Suprapubic skin (tissue), 4 donors: Measurements from ENCODE around the gene FOXB1. TPM values are rescaled to one million over a fixed set of nuclear protein-coding genes. Genes with fewer than 3 reads are reported as not detected.

Source experiments
- DNase-seq, 2 donors: peaks; one replicate each; pipeline ENCODE4 v3.0.0-alpha.2; 2019; ENCODE audit warnings: low spot score in 2 of 2
- H3K27ac ChIP-seq: fragments of 200-600 bp; sonication (generic); one replicate; pipeline ENCODE4 v1.5.1; 2019
- H3K27me3 ChIP-seq: fragments of 200-600 bp; sonication (generic); one replicate; pipeline ENCODE4 v1.5.1; 2019
- H3K36me3 ChIP-seq: fragments of 200-600 bp; sonication (generic); one replicate; pipeline ENCODE4 v1.5.1; 2019
- H3K4me1 ChIP-seq: fragments of 200-600 bp; sonication (generic); one replicate; pipeline ENCODE4 v1.5.1; 2019
- H3K4me3 ChIP-seq: fragments of 200-600 bp; sonication (generic); one replicate; pipeline ENCODE4 v1.5.1; 2019; ENCODE audit warnings: mild to moderate bottlenecking
- H3K9me3 ChIP-seq: fragments of 200-600 bp; sonication (generic); one replicate; pipeline ENCODE4 v1.5.1; 2019
- CTCF ChIP-seq, 2 donors: fragments of 200-600 bp in 1 of 2; fragments of 450-650 bp in 1 of 2; sonication (generic) in 1 of 2; IDR thresholded peaks; one replicate each; pipeline ENCODE4 v1.5.1; 2016 to 2019; ENCODE audit warnings: antibody characterized with exemption in 2 of 2, mild to moderate bottlenecking in 1 of 2, moderate library complexity in 1 of 2
- EP300 ChIP-seq: sonication (generic); formaldehyde crosslinking; IDR thresholded peaks from one replicate; pipeline ENCODE4 v1.6.1; 2017; ENCODE audit warnings: antibody characterized with exemption
- POLR2A ChIP-seq, 2 donors: fragments of 450-650 bp; IDR thresholded peaks; one replicate each; pipeline ENCODE4 v1.6.1; 2017; ENCODE audit warnings: antibody characterized with exemption in 2 of 2, mild to moderate bottlenecking in 2 of 2, moderate library complexity in 2 of 2
- POLR2AphosphoS5 ChIP-seq, 3 donors: sonication (generic); formaldehyde crosslinking; IDR thresholded peaks; one replicate each; pipeline ENCODE4 v1.6.1; 2017; ENCODE audit warnings: antibody characterized with exemption in 3 of 3
- WGBS: methylation state at CpG from one replicate; pipeline ENCODE4 v1.1.5; 2018; 5-methylcytosine and 5-hydroxymethylcytosine counted together
- total RNA-seq, 4 donors: library from RNA; depleted of rRNA; stranded (reverse); fragments of >200 nt; gene quantifications; one replicate each; pipeline ENCODE4 v1.1.0, GENCODE V29; 2016

Gene FOXB1
- total RNA-seq, 4 donors from 2014 or later = not detected

DNA sequence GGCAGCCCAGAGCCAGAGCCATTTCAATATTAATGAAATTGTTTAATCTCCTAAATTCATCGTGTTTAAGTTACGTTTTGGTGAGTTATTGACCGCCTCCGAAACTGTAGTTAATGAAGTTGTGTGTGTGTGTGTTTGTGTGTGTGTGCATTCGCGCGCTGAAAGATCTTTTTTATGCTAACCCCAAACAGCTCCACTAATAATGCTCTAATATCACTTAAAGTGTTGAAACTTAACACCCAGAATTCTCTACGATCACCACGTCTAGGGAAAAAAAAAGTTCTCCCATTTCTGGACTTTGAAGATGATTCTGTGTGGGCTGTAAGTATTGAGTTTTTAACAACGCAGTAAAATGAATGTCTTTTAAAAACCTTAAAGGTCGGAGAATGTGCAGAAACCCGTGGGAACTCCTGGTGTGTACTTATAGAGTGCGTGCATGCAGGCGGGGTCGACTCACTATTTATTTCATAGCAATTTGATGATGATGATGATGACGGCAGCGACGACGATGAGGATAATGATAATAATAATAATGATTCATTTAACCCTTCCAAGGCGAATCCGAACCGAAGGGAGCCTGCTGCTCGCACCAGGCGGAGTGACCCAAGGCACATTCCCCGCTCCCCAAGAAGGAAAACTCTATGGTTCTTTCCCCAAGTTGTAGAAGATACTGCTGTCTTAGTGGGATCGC, 1.4 kb upstream of the FOXB1 start:
- no peak for DNase-seq
- no peaks in the 10 kb centered on the region for H3K9me3 ChIP-seq
- H3K4me3 ChIP-seq = no peak overlapping the region
- H3K4me1 ChIP-seq = peaks cover 34% of the 10 kb centered on the region
- peaks cover 100% of the 10 kb centered on the region for H3K27me3 ChIP-seq
- H3K27ac ChIP-seq = no peak overlapping the region
- WGBS = 14% methylated on average over 26 of the region's 26 CpGs
- no peak for TF ChIP-seq EP300
- TF ChIP-seq POLR2A (IDR thresholded peaks at IDR 0.05) = no peak
- no peak for TF ChIP-seq CTCF (IDR thresholded peaks at IDR 0.05)
- TF ChIP-seq POLR2AphosphoS5 (IDR thresholded peaks at IDR 0.05) = no peak
- H3K36me3 ChIP-seq = no peaks in the 10 kb centered on the region

GRCh38 chr15:60003243-60004008, 685 bp upstream of the FOXB1 start:
- 4% methylated on average over 20 of the region's 24 CpGs for WGBS
- Histone ChIP-seq H3K4me3 (peak overlapping the region; percentile 54), H3K4me1 (peaks cover 34% of the 10 kb centered on the region), H3K27ac (no peak overlapping the region), H3K27me3 (peaks cover 100% of the 10 kb centered on the region), H3K9me3 (no peaks in the 10 kb centered on the region), H3K36me3 (no peaks in the 10 kb centered on the region)
- TF ChIP-seq POLR2AphosphoS5 (IDR thresholded peaks at IDR 0.05) (no peak), POLR2A (IDR thresholded peaks at IDR 0.05) (no peak), EP300 (no peak), CTCF (IDR thresholded peaks at IDR 0.05) (no peak)
- DNase-seq = no peak

GRCh38 chr15:60004846-60005351, 788 bp downstream of the FOXB1 start:
- 4% methylated on average over 9 of the region's 44 CpGs for WGBS
- no peak for DNase-seq

DNA sequence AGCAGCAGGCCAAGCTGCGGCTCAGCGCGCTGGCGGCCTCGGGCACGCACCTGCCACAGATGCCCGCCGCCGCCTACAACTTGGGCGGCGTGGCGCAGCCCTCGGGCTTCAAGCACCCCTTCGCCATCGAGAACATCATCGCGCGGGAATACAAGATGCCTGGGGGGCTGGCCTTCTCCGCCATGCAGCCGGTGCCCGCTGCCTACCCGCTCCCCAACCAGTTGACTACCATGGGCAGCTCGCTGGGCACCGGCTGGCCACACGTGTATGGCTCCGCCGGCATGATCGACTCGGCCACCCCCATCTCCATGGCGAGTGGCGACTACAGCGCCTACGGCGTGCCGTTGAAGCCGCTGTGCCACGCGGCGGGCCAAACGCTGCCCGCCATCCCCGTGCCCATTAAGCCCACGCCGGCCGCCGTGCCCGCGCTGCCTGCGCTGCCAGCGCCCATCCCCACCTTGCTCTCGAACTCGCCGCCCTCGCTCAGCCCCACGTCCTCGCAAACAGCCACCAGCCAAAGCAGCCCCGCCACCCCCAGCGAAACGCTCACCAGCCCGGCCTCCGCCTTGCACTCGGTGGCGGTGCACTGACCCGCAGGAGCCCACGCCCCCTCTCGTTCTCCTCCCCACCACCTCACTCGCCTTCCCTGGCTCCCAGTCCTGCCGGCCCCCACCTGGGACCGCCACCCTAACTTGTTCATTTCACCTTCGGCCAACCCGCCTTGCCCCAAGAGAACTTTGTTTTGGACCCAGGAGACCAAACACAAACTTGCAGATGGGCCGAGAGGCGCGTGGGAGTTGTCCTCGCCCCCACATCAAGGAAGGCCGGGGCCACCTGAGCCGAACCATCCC, 1.5 kb downstream of the FOXB1 start:
- DNase-seq = peak in 1 of 2 donors; percentile 63
- TF ChIP-seq POLR2A (IDR thresholded peaks at IDR 0.05) (no peak), CTCF (IDR thresholded peaks at IDR 0.05) (no peak), POLR2AphosphoS5 (IDR thresholded peaks at IDR 0.05) (no peak), EP300 (no peak)
- Histone ChIP-seq H3K27ac (no peak overlapping the region), H3K36me3 (no peaks in the 10 kb centered on the region), H3K9me3 (no peaks in the 10 kb centered on the region), H3K4me3 (peak overlapping the region; percentile 54), H3K27me3 (peaks cover 100% of the 10 kb centered on the region), H3K4me1 (peaks cover 34% of the 10 kb centered on the region)
- WGBS = 6% methylated on average over 13 of the region's 77 CpGs

More at GRCh38 chr15:60004846-60005351, 788 bp downstream of the FOXB1 start:
- Histone ChIP-seq H3K27me3 (peaks cover 100% of the 10 kb centered on the region), H3K9me3 (no peaks in the 10 kb centered on the region), H3K36me3 (no peaks in the 10 kb centered on the region), H3K27ac (no peak overlapping the region), H3K4me3 (peak overlapping the region; percentile 54), H3K4me1 (peaks cover 34% of the 10 kb centered on the region)
- TF ChIP-seq EP300 = no peak

DNA sequence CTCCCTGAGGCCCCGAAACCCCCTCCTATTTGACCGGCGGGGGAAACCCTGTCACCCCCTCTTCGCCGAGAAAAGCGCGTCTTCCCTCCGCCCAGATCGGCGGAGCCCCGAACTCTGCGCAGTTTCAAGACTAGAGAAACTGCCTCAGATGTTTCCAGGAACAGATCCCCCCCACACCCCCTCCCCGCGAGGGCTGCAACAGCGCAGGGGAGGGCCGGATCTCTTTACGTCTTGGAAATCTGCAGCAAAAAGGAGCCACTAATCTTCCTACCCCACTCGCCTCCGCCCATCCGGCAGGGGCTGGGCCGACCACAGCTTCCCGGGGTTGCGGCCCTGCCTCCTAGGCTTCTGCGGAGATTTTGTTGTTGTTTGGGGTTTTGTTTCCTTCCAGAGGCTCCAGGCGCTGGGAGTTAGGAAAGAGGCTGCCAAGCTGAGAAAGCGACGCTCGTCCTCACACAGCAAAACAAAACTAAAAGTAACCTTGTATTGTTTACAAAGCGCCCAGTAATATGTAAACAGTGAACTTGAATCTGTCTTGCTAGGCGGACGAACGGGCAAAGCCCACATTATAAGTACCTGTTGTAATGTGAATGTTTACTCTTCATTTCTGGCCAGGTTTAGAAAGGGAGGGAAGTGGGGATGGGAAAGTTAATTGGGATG, 2.2 kb downstream of the FOXB1 start:
- Histone ChIP-seq H3K36me3 (no peaks in the 10 kb centered on the region), H3K4me3 (peak overlapping the region; percentile 54), H3K4me1 (peaks cover 34% of the 10 kb centered on the region), H3K27ac (no peak overlapping the region), H3K27me3 (peaks cover 100% of the 10 kb centered on the region), H3K9me3 (no peaks in the 10 kb centered on the region)
- no peak for TF ChIP-seq POLR2A (IDR thresholded peaks at IDR 0.05)
- TF ChIP-seq CTCF (IDR thresholded peaks at IDR 0.05) = no peak
- no peak for TF ChIP-seq POLR2AphosphoS5 (IDR thresholded peaks at IDR 0.05)
- no peak for TF ChIP-seq EP300
- DNase-seq = no peak
- 3% methylated on average over 18 of the region's 32 CpGs for WGBS
